Spleen (tissue), 11 donors: ENCODE results near the gene FGR. TPM values are rescaled to one million over a fixed set of nuclear protein-coding genes. Genes with fewer than 3 reads are reported as not detected.
A peak's percentile ranks its signal among the peaks of the same experiment; 100 is the strongest.

Experiments
- DNase-seq: peaks from one replicate; pipeline ENCODE4 v3.0.0-alpha.2; 2020
- H3K27ac ChIP-seq, 8 donors: fragments of 200-600 bp; sonication (generic) in 7 of 8; 1 replicate in 4 of 8; 2 replicates in 4 of 8; pipeline versions ENCODE4 v1.5.0 to v1.8.0; 2016 to 2021; ENCODE audit warnings: inconsistent platforms in 4 of 8, mild to moderate bottlenecking in 4 of 8, moderate library complexity in 1 of 8
- H3K27me3 ChIP-seq, 7 donors: fragments of 200-600 bp; sonication (generic) in 6 of 7; replicated peaks in 1 of 7; 1 replicate in 4 of 7; 2 replicates in 3 of 7; pipeline versions ENCODE4 v1.5.0 to v1.8.0; 2016 to 2021; ENCODE audit warnings: inconsistent platforms in 3 of 7, mild to moderate bottlenecking in 1 of 7
- H3K36me3 ChIP-seq, 6 donors: fragments of 200-600 bp; sonication (generic) in 5 of 6; 1 replicate in 4 of 6; 2 replicates in 2 of 6; pipeline versions ENCODE4 v1.5.0 to v1.8.0; 2016 to 2021; ENCODE audit warnings: inconsistent platforms in 2 of 6
- H3K4me1 ChIP-seq, 6 donors: fragments of 200-600 bp; sonication (generic) in 5 of 6; 1 replicate in 3 of 6; 2 replicates in 3 of 6; pipeline versions ENCODE4 v1.5.0 to v1.8.0; 2016 to 2021; ENCODE audit warnings: inconsistent platforms in 3 of 6
- H3K4me3 ChIP-seq, 8 donors: fragments of 200-600 bp; sonication (generic) in 7 of 8; 1 replicate in 4 of 8; 2 replicates in 4 of 8; pipeline versions ENCODE4 v1.5.0 to v1.8.0; 2016 to 2021; ENCODE audit warnings: inconsistent platforms in 4 of 8, mild to moderate bottlenecking in 4 of 8, moderate library complexity in 2 of 8
- H3K9me3 ChIP-seq, 8 donors: fragments of 200-600 bp; sonication (generic) in 7 of 8; 1 replicate in 4 of 8; 2 replicates in 4 of 8; pipeline versions ENCODE4 v1.5.0 to v1.8.0; 2016 to 2021; ENCODE audit warnings: inconsistent platforms in 4 of 8
- POLR2A ChIP-seq, 3 donors: fragments of 450-650 bp; IDR thresholded peaks; one replicate each; pipeline ENCODE4 v1.5.1; 2017; ENCODE audit warnings: antibody characterized with exemption in 3 of 3, mild to moderate bottlenecking in 1 of 3
- POLR2AphosphoS5 ChIP-seq, 3 donors: sonication (generic); formaldehyde crosslinking; IDR thresholded peaks; one replicate each; pipeline ENCODE4 v1.5.1; 2017; ENCODE audit warnings: antibody characterized with exemption in 3 of 3
- WGBS, 5 donors: extraction: QIAGEN DNeasy Blood & Tissue Kit in 3 of 5; methylation state at CpG; one replicate each; pipeline versions ENCODE4 v1.1.5 to v1.1.7; 2013 to 2018; 5-methylcytosine and 5-hydroxymethylcytosine counted together
- intact Hi-C: fragments of 100-400 bp; cut with DNase I; formaldehyde crosslinking; loops from one replicate; pipeline ENCODE4 v1.15.0; 2023; ENCODE audit warnings: low total_unique reads
- polyA plus RNA-seq, 3 donors: library from polyadenylated mRNA; stranded (reverse); fragments of 200-250 nt; gene quantifications; one replicate each; pipeline ENCODE4 v1.2.1, GENCODE V29; 2013
- total RNA-seq, 7 donors: library from RNA; depleted of rRNA in 3 of 7; stranded (reverse); fragments of >200 nt in 3 of 7; fragmentation: NEBNext Ultra II Directional in 4 of 7; extraction: Animal tissue kit (Norgen Biotek cat#: 25700) in 4 of 7; gene quantifications; one replicate each; pipeline versions ENCODE4 v1.1.0 to v1.2.1, GENCODE V29; 2016 to 2021
- TF ChIP-seq, protein P1 (sequence below), 11 experiments: fragments of 200-600 bp in 7 of 11; fragments of 450-650 bp in 4 of 11; sonication (generic) in 4 of 11; IDR thresholded peaks in 8 of 11; conservative IDR thresholded peaks in 3 of 11; 1 replicate in 7 of 11; 2 replicates in 4 of 11; pipeline versions ENCODE4 v1.4.0 to v1.8.0; 2016 to 2021; ENCODE audit warnings: antibody characterized with exemption in 11 of 11, inconsistent platforms in 4 of 11, mild to moderate bottlenecking in 1 of 11
- donor health status: healthy with polysubstance abuse.
- donor health status: DM: no; HTN: no; CAD: no; lungs with moderate emphysema.
- donor health status: DM: no; HTN: no; CAD: no.
- donor health status: Bipolar disorder and iron deficiency.
- donor health status: healthy.
- donor health status: DM: no; HTN: no; CAD: no.
- donor health status: DM: yes; HTN: yes; CAD: no.

Gene FGR
- total and polyA plus RNA-seq, 10 donors, result 44.7 to 249 (median 121) TPM

GRCh38 chr1:27659497-27660299, 24.7 kb upstream of the FGR start:
- peaks cover 41 to 87% (median 67%) of the 10 kb centered on the region in 6 donors for H3K4me1 ChIP-seq
- H3K27ac ChIP-seq, result peak overlapping the region; percentile 94 to 99 (median 98)
- 5 to 11% (median 7%) methylated on average over 30 to 78 of the region's 78 CpGs for WGBS, 5 donors
- H3K36me3 ChIP-seq, result no peaks in the 10 kb centered on the region
- intact Hi-C loops, result loop anchor here (5.0 kb wide), 1 partner anchor 257 kb away; no protein-coding TSS in a partner anchor
- DNase-seq, result peak; percentile 99
- TF ChIP-seq, protein P1, sequence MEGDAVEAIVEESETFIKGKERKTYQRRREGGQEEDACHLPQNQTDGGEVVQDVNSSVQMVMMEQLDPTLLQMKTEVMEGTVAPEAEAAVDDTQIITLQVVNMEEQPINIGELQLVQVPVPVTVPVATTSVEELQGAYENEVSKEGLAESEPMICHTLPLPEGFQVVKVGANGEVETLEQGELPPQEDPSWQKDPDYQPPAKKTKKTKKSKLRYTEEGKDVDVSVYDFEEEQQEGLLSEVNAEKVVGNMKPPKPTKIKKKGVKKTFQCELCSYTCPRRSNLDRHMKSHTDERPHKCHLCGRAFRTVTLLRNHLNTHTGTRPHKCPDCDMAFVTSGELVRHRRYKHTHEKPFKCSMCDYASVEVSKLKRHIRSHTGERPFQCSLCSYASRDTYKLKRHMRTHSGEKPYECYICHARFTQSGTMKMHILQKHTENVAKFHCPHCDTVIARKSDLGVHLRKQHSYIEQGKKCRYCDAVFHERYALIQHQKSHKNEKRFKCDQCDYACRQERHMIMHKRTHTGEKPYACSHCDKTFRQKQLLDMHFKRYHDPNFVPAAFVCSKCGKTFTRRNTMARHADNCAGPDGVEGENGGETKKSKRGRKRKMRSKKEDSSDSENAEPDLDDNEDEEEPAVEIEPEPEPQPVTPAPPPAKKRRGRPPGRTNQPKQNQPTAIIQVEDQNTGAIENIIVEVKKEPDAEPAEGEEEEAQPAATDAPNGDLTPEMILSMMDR (IDR thresholded peaks at IDR 0.05 in 8 of 11, conservative IDR thresholded peaks at IDR 0.05 in 3 of 11), result peak in 3 of 11 experiments; percentile 20 to 32 (median 25)
- TF ChIP-seq POLR2AphosphoS5 (IDR thresholded peaks at IDR 0.05) (peak; percentile 96 to 98 (median 96)), POLR2A (IDR thresholded peaks at IDR 0.05) (peak in 2 of 3 donors; percentile 26 to 47)
- no peaks in the 10 kb centered on the region for H3K9me3 ChIP-seq
- peak overlapping the region; percentile 32 to 80 (median 45) for H3K4me3 ChIP-seq
- no peaks in the 10 kb centered on the region for H3K27me3 ChIP-seq

DNA sequence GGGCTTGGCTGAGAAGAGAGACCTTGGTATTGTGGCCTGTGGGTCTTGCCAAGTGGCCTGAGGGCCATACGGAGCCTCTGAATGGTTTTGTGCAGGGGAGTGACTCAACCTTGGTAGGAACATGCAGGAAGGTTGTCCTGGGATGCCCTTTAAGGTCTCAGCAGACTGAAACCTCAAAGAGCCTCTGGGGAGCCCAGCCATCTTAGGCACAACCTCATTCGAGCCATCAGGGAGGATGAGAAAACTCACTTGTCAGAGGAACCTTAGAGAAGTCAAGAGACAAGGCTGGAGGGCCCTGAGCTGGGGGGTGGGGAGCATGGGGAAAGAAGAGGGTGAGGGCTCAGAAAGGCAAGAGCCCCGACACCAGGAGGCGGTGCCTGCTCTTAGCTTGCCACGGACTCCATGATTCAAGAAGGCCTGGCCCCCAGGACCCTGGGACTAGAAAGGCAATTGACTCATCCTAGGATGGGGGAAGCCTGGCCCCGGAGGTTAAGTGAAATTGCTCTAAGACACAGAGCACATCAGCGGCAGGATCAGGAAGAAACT, 24.0 kb upstream of the FGR start:
- Histone ChIP-seq H3K27ac (peak overlapping the region; percentile 94 to 99 (median 98)), H3K4me3 (peak overlapping the region in 7 of 8 donors; percentile 2 to 80 (median 50)), H3K27me3 (no peaks in the 10 kb centered on the region), H3K36me3 (no peaks in the 10 kb centered on the region), H3K9me3 (no peaks in the 10 kb centered on the region), H3K4me1 (peaks cover 41 to 86% (median 67%) of the 10 kb centered on the region in 6 donors)
- TF ChIP-seq, protein P1 (IDR thresholded peaks at IDR 0.05 in 8 of 11, conservative IDR thresholded peaks at IDR 0.05 in 3 of 11), result peak in 1 of 11 experiments; percentile 10
- TF ChIP-seq POLR2A (IDR thresholded peaks at IDR 0.05), result no peak
- intact Hi-C loops, result no loop called here
- 31 to 43% (median 39%) methylated on average over 7 of the region's 7 CpGs for WGBS, 5 donors
- peak; percentile 82 for DNase-seq

DNA sequence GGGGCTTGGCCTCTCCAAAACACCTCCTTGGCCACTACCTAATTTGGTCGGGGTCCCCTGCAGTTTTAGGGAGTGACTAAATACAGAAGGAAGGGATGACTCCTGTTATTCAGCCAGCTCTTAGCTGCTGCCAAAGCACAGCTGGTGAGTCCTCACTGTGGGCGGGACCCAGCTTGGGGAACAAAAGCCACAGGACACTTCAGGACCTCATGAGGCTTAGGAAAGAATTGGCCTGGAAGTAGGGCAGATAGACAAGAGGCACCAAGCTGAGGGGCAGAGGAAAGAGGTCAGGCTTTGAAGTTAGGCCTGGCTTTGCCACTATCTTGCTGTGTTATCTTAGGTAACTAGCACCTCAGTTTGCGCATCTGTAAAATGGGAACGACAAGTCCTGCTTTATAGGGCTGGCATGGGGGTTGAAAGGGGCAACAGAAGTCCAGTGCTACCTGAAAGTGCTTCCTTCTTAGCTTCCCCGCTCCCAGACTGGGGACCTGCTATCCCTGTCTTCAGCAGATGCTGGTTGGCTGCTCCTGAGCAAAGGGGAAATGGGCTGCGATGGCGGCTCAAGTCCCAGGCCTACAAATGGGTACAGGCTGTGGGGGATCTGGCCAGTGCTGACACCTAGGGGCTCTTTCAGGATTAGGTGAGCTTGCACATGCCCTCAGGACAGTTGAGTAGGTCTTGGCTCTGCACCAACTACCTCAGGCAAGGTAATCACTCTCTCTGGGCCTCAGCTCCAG, 21.3 kb upstream of the FGR start:
- Histone ChIP-seq H3K36me3 (no peaks in the 10 kb centered on the region), H3K4me3 (no peak overlapping the region), H3K27me3 (no peaks in the 10 kb centered on the region), H3K27ac (peak overlapping the region in 7 of 8 donors; percentile 51 to 78 (median 67)), H3K9me3 (no peaks in the 10 kb centered on the region), H3K4me1 (peaks cover 27 to 64% (median 45%) of the 10 kb centered on the region in 6 donors)
- TF ChIP-seq POLR2A (IDR thresholded peaks at IDR 0.05), result no peak
- no peak for TF ChIP-seq POLR2AphosphoS5 (IDR thresholded peaks at IDR 0.05)
- TF ChIP-seq, protein P1 (IDR thresholded peaks at IDR 0.05 in 8 of 11, conservative IDR thresholded peaks at IDR 0.05 in 3 of 11), result no peak
- intact Hi-C loops, result no loop called here
- WGBS, 5 donors, result 80 to 87% (median 83%) methylated on average over 7 of the region's 7 CpGs
- DNase-seq, result peak; percentile 69
